ENCODE data around the gene SRSF6.

SRSF6 gene

DNA sequence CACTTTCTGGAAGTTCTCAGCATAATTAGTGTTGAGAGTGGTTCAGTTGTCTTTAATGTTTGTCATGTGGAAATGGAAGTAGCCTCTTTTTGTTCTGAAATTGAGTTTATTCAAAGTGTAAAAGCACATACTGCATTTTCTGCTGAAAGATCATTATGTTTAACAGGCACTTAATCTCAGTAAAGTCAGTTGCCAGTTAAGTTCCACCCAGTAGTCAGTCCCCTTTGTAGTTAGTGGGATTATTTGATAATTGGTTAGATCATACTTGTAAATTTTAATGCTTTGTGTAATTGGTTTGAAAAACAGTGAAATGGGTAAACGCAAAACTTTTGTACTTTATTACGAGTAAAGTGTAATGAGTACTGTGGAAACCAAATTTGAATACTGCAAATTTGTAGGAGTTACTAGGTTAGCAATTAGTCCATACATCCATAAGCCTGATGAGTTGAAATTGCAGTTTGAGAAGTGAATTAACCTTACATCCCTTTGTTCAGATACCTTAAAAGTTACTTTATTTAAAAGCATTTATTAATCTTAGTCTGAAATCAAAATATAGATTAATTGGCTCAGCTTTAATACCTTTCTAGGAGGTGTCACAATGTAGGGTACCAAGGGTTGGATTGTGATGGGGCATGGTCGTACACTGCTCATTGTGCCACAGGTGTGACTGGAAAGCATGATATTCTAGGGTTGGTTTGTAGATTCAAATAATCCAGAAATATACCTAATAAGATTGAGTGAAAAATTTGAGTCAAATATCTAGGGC, 4.4 kb downstream of the SRSF6 start:
- no peak overlapping the region for H3K27ac Mint-ChIP-seq
- H3K4me3 Mint-ChIP-seq: peak overlapping the region; percentile 7
- no peak for DNase-seq
- no peak for TF ChIP-seq CTCF (IDR thresholded peaks at IDR 0.05)
- H3K36me3 Mint-ChIP-seq (ENCODE audit: low read depth): peaks cover 79% of the 10 kb centered on the region
- H3K27me3 Mint-ChIP-seq (ENCODE audit: low read depth, poor library complexity): no peaks in the 10 kb centered on the region
- H3K4me1 Mint-ChIP-seq: peaks cover 31% of the 10 kb centered on the region
- no peaks in the 10 kb centered on the region for H3K9me3 Mint-ChIP-seq

GRCh38 chr20:43462660-43463526, 5.2 kb downstream of the SRSF6 start:
- Mint-ChIP-seq H3K4me1 (peaks cover 31% of the 10 kb centered on the region), H3K4me3 (no peak overlapping the region), H3K27me3 (ENCODE audit: low read depth, poor library complexity) (peaks cover 4% of the 10 kb centered on the region), H3K36me3 (ENCODE audit: low read depth) (peaks cover 84% of the 10 kb centered on the region), H3K27ac (no peak overlapping the region), H3K9me3 (no peaks in the 10 kb centered on the region)
- no peak for DNase-seq
- no peak for TF ChIP-seq CTCF (IDR thresholded peaks at IDR 0.05)

GRCh38 chr20:43463527-43464218, 6.0 kb downstream of the SRSF6 start:
- DNase-seq: no peak
- TF ChIP-seq CTCF (IDR thresholded peaks at IDR 0.05): no peak
- H3K4me3 Mint-ChIP-seq: no peak overlapping the region
- H3K4me1 Mint-ChIP-seq: peaks cover 30% of the 10 kb centered on the region
- no peaks in the 10 kb centered on the region for H3K9me3 Mint-ChIP-seq
- H3K27ac Mint-ChIP-seq: no peak overlapping the region
- H3K36me3 Mint-ChIP-seq (ENCODE audit: low read depth): peaks cover 87% of the 10 kb centered on the region
- H3K27me3 Mint-ChIP-seq (ENCODE audit: low read depth, poor library complexity): peaks cover 4% of the 10 kb centered on the region

DNA sequence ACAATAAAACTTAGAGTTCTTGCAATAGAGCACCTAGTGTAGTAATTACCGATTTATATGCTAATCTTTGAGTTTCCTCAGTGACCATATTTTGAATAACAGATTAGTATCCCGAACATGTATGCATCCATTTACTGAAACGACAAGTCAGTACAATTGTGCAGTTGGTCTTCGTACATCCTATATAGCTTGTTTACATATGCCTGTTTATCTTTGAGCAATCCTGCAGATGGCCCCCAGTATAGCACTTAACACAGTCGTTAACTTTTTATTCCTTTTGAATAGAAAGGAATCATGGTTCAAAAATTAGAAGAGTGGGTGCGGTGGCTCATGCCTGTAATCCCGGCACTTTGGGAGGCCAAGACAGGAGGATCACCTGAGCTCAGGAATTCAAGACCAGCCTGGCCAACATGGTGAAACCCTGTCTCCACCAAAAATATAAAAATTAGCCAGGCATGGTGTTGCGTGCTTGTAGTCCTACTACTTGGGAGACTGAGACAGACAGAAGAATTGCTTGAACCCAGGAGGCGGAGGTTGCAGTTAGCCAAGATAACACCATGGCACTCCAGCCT, 6.6 kb downstream of the SRSF6 start:
- Mint-ChIP-seq H3K36me3 (ENCODE audit: low read depth) (peaks cover 87% of the 10 kb centered on the region), H3K4me3 (no peak overlapping the region), H3K27me3 (ENCODE audit: low read depth, poor library complexity) (peaks cover 8% of the 10 kb centered on the region), H3K27ac (no peak overlapping the region), H3K4me1 (peaks cover 24% of the 10 kb centered on the region), H3K9me3 (no peaks in the 10 kb centered on the region)
- TF ChIP-seq CTCF (IDR thresholded peaks at IDR 0.05): no peak
- no peak for DNase-seq

GRCh38 chr20:43465625-43465943, 7.9 kb downstream of the SRSF6 start:
- TF ChIP-seq CTCF (IDR thresholded peaks at IDR 0.05): no peak
- peaks cover 9% of the 10 kb centered on the region for H3K27me3 Mint-ChIP-seq (ENCODE audit: low read depth, poor library complexity)
- H3K4me1 Mint-ChIP-seq: peaks cover 11% of the 10 kb centered on the region
- no peaks in the 10 kb centered on the region for H3K9me3 Mint-ChIP-seq
- no peak overlapping the region for H3K27ac Mint-ChIP-seq
- peaks cover 84% of the 10 kb centered on the region for H3K36me3 Mint-ChIP-seq (ENCODE audit: low read depth)
- no peak overlapping the region for H3K4me3 Mint-ChIP-seq
- DNase-seq: no peak

Measured in nephron progenitor cell (in vitro differentiated cells).